Middle frontal gyrus (tissue), 1 donor: ENCODE data around the gene SH3RF3.
"Not testable (repeated sequence)": the region's sequence is repeated elsewhere in the genome, so short reads cannot be mapped to it uniquely, and the experiment has no call there.

Experiments used
- DNase-seq: peaks from one replicate; pipeline ENCODE4 v3.0.0-alpha.2; 2015; ENCODE audit warnings: low spot score; ENCODE audit errors: extremely low spot score

Gene SH3RF3

GRCh38 chr2:109117780-109118179 lies 11.2 kb upstream of the SH3RF3 start:
- DNase-seq: no peak

GRCh38 chr2:109118321-109118720 lies 10.7 kb upstream of the SH3RF3 start:
- no peak for DNase-seq

- no peak for DNase-seq
These were observed 8.8 kb upstream of the SH3RF3 start for GRCh38 chr2:109120166-109120565.

GRCh38 chr2:109120686-109121085 lies 8.3 kb upstream of the SH3RF3 start:
- not testable (repeated sequence) for DNase-seq

- no peak for DNase-seq
These were observed 5.3 kb upstream of the SH3RF3 start for GRCh38 chr2:109123586-109124201.

GRCh38 chr2:109124982-109125592 lies 3.9 kb upstream of the SH3RF3 start:
- no peak for DNase-seq

GRCh38 chr2:109125593-109126500 lies 3.2 kb upstream of the SH3RF3 start:
- DNase-seq: no peak

GRCh38 chr2:109126501-109126860 lies 2.5 kb upstream of the SH3RF3 start:
- DNase-seq: no peak

- no peak for DNase-seq
These were observed 1.4 kb upstream of the SH3RF3 start for GRCh38 chr2:109127556-109127955.

- DNase-seq: peak; percentile 73
These were observed 873 bp upstream of the SH3RF3 start for GRCh38 chr2:109128048-109128615.

- no peak for DNase-seq
These were observed 433 bp downstream of the SH3RF3 start for GRCh38 chr2:109129356-109129920.

GRCh38 chr2:109129921-109130722 lies 1.1 kb downstream of the SH3RF3 start:
- no peak for DNase-seq

- no peak for DNase-seq
These were observed 1.7 kb downstream of the SH3RF3 start for GRCh38 chr2:109130723-109130995.

- DNase-seq: no peak
These were observed 2.8 kb downstream of the SH3RF3 start for GRCh38 chr2:109131777-109132176.

- no peak for DNase-seq
These were observed 3.6 kb downstream of the SH3RF3 start for GRCh38 chr2:109132626-109133025.

- no peak for DNase-seq
These were observed 4.7 kb downstream of the SH3RF3 start for GRCh38 chr2:109133746-109134145.

- no peak for DNase-seq
These were observed 5.8 kb downstream of the SH3RF3 start for GRCh38 chr2:109134741-109135358.

GRCh38 chr2:109135359-109136197 lies 6.6 kb downstream of the SH3RF3 start:
- DNase-seq: no peak

GRCh38 chr2:109136542-109136941 lies 7.5 kb downstream of the SH3RF3 start:
- DNase-seq: no peak

GRCh38 chr2:109137616-109138015 lies 8.6 kb downstream of the SH3RF3 start:
- DNase-seq: no peak
